HepG2 (cell line): ENCODE measurements around the gene TASP1. TPM values are rescaled to one million over a fixed set of nuclear protein-coding genes. Genes with fewer than 3 reads are reported as not detected.

Source experiments
- ARID3A ChIP-seq: IDR thresholded peaks from 2 replicates; pipeline ENCODE4 v1.6.1; 2012; ENCODE audit warnings: low read depth, low read length, improper control_type of control experiment
- ATF7-NPFF ChIP-seq: sonication (generic); formaldehyde crosslinking; IDR thresholded peaks from 2 replicates; pipeline ENCODE4 v1.8.1; 2023; ENCODE audit warnings: mild to moderate bottlenecking, low read depth, missing genetic modification reagents, moderate library complexity
- CENPT ChIP-seq: sonication (generic); formaldehyde crosslinking; IDR thresholded peaks from 2 replicates; pipeline ENCODE4 v1.8.0; 2022; ENCODE audit warnings: low read depth, mild to moderate bottlenecking, moderate library complexity, missing genetic modification reagents
- CHD2 ChIP-seq: IDR thresholded peaks from 2 replicates; pipeline ENCODE4 v1.6.1; 2011; ENCODE audit warnings: low read depth, low read length, improper control_type of control experiment
- DRAP1 ChIP-seq: IDR thresholded peaks from 2 replicates; pipeline ENCODE4 v1.6.1; 2016; ENCODE audit warnings: missing genetic modification reagents, missing compliant biosample characterization
- KLF16 ChIP-seq, 2 experiments: sonication (generic) in 1 of 2; formaldehyde crosslinking in 1 of 2; IDR thresholded peaks; 2 replicates each; pipeline versions ENCODE4 v1.6.1 to v1.8.0; 2016 to 2023; ENCODE audit warnings: missing genetic modification reagents in 2 of 2, missing compliant biosample characterization in 1 of 2
- NBN ChIP-seq: fragments of 450-650 bp; conservative IDR thresholded peaks from 2 replicates; pipeline ENCODE4 v1.6.1; 2017
- PLRG1 ChIP-seq: fragments of 450-650 bp; conservative IDR thresholded peaks from 2 replicates; pipeline ENCODE4 v1.6.1; 2016
- RCOR2 ChIP-seq: IDR thresholded peaks from 2 replicates; pipeline ENCODE4 v1.6.1; 2016; ENCODE audit warnings: missing biosample characterization, missing genetic modification reagents
- RNF2 ChIP-seq: fragments of 450-650 bp; conservative IDR thresholded peaks from 2 replicates; pipeline ENCODE4 v1.6.1; 2016; ENCODE audit warnings: low read depth
- SRSF9 ChIP-seq: fragments of 200-400 bp; formaldehyde crosslinking; IDR thresholded peaks from 2 replicates; pipeline ENCODE4 v1.6.1; 2018; ENCODE audit warnings: borderline replicate concordance, mild to moderate bottlenecking, low read depth, low read length; ENCODE audit not compliant: insufficient read depth, poor library complexity, severe bottlenecking
- TRIM24 ChIP-seq: sonication (generic); formaldehyde crosslinking; IDR thresholded peaks from 2 replicates; pipeline ENCODE4 v1.8.0; 2022; ENCODE audit warnings: mild to moderate bottlenecking, missing genetic modification reagents
- ZBTB38 ChIP-seq: sonication (generic); formaldehyde crosslinking; IDR thresholded peaks from 2 replicates; pipeline ENCODE4 v1.5.1; 2020; ENCODE audit warnings: mild to moderate bottlenecking, missing genetic modification reagents
- ZFP36L1 ChIP-seq: sonication (generic); formaldehyde crosslinking; IDR thresholded peaks from 2 replicates; pipeline ENCODE4 v1.8.0; 2022; ENCODE audit warnings: mild to moderate bottlenecking, missing genetic modification reagents, moderate library complexity
- ZKSCAN8 ChIP-seq: IDR thresholded peaks from 2 replicates; pipeline ENCODE4 v1.6.1; 2016; ENCODE audit warnings: borderline replicate concordance, missing genetic modification reagents, missing compliant biosample characterization
- ZNF10 ChIP-seq: sonication (generic); formaldehyde crosslinking; IDR thresholded peaks from 2 replicates; pipeline ENCODE4 v1.4.0; 2020; ENCODE audit warnings: mild to moderate bottlenecking, low read depth, missing genetic modification reagents, borderline replicate concordance
- ZNF18 ChIP-seq: sonication (generic); formaldehyde crosslinking; IDR thresholded peaks from 2 replicates; pipeline ENCODE4 v1.8.0; 2022; ENCODE audit warnings: mild to moderate bottlenecking, missing genetic modification reagents; ENCODE audit not compliant: insufficient replicate concordance
- ZNF232 ChIP-seq: sonication (generic); formaldehyde crosslinking; IDR thresholded peaks from 2 replicates; pipeline ENCODE4 v1.4.0; 2020; ENCODE audit warnings: missing genetic modification reagents, borderline replicate concordance
- ZNF235 ChIP-seq: sonication (generic); formaldehyde crosslinking; IDR thresholded peaks from 2 replicates; pipeline ENCODE4 v1.8.1; 2023; ENCODE audit warnings: mild to moderate bottlenecking, missing genetic modification reagents, borderline replicate concordance
- ZNF577 ChIP-seq: sonication (generic); formaldehyde crosslinking; IDR thresholded peaks from 2 replicates; pipeline ENCODE4 v1.4.0; 2020; ENCODE audit warnings: mild to moderate bottlenecking, low read depth, missing genetic modification reagents, borderline replicate concordance
- ZNF773 ChIP-seq: sonication (generic); formaldehyde crosslinking; IDR thresholded peaks from 2 replicates; pipeline ENCODE4 v1.4.0; 2020; ENCODE audit warnings: missing genetic modification reagents, borderline replicate concordance
- ZXDC ChIP-seq: sonication (generic); formaldehyde crosslinking; IDR thresholded peaks from 2 replicates; pipeline ENCODE4 v1.5.0; 2020; ENCODE audit warnings: mild to moderate bottlenecking, missing genetic modification reagents
- polyA plus RNA-seq, 8 experiments: library from polyadenylated mRNA; depleted of rRNA in 3 of 8; stranded (reverse) in 7 of 8; unstranded in 1 of 8; fragments of >200 nt; fragmentation: Illumina TruSeq in 4 of 8; extraction: Trizol in 4 of 8; gene quantifications; 2 replicates each; pipeline versions ENCODE4 v1.2.1 to v1.2.3, GENCODE V29; 2011 to 2016; ENCODE audit warnings: low read depth in 4 of 8, missing spikeins in 1 of 8, mixed read lengths in 1 of 8; ENCODE audit not compliant: insufficient read depth in 1 of 8
- total RNA-seq, 5 experiments: library from RNA; depleted of rRNA; stranded (reverse); fragments of >200 nt; fragmentation: Illumina TruSeq; extraction: Trizol; gene quantifications; 2 replicates each; pipeline ENCODE4 v1.2.3, GENCODE V29; 2016; ENCODE audit warnings: low read depth in 1 of 5

The TASP1 gene
- total and polyA plus RNA-seq, 2 of the 13 experiments (the other 11 are each of a cell fraction or from before 2014, with no cell fraction given), result 10.0 to 25.2 TPM

GRCh38 chr20:13681248-13682125, 42.8 kb upstream of the TASP1 start (continued):
- no peak for TF ChIP-seq RNF2
- TF ChIP-seq ZXDC (CRISPR knock-in tag), result no peak
- TF ChIP-seq TRIM24 (CRISPR knock-in tag), result peak; percentile 75; the same call in 1 of the 2 replicates
- TF ChIP-seq ARID3A, result peak; percentile 69; the same call in 1 of the 2 replicates
- TF ChIP-seq ATF7-NPFF (CRISPR knock-in tag), result peak; percentile 61; the same call in 1 of the 2 replicates
- no peak for TF ChIP-seq ZNF18
- peak; percentile 87; the same call in 1 of the 2 replicates for TF ChIP-seq ZKSCAN8
- peak; percentile 91 for TF ChIP-seq RCOR2 (CRISPR knock-in tag)
- TF ChIP-seq ZNF235 (CRISPR knock-in tag), result no peak
- TF ChIP-seq ZBTB38 (CRISPR knock-in tag), result no peak
- TF ChIP-seq NBN, result no peak
- TF ChIP-seq KLF16 (CRISPR knock-in tag; IDR thresholded peaks at IDR 0.05), result peak in 1 of 2 experiments; percentile 74; a peak in 1 of 4 replicates
- no peak for TF ChIP-seq PLRG1
- no peak for TF ChIP-seq ZNF773 (CRISPR knock-in tag)
- TF ChIP-seq CHD2, result no peak
- peak; percentile 49; the same call in 1 of the 2 replicates for TF ChIP-seq DRAP1 (CRISPR knock-in tag)
- no peak for TF ChIP-seq ZNF232 (CRISPR knock-in tag)
- TF ChIP-seq ZFP36L1 (CRISPR knock-in tag), result no peak
- TF ChIP-seq SRSF9, result no peak
- no peak for TF ChIP-seq ZNF577 (CRISPR knock-in tag)
- no peak for TF ChIP-seq CENPT (CRISPR knock-in tag)
- TF ChIP-seq ZNF10 (CRISPR knock-in tag), result no peak
